ENCODE results near the gene TRHDE.

The TRHDE gene

DNA sequence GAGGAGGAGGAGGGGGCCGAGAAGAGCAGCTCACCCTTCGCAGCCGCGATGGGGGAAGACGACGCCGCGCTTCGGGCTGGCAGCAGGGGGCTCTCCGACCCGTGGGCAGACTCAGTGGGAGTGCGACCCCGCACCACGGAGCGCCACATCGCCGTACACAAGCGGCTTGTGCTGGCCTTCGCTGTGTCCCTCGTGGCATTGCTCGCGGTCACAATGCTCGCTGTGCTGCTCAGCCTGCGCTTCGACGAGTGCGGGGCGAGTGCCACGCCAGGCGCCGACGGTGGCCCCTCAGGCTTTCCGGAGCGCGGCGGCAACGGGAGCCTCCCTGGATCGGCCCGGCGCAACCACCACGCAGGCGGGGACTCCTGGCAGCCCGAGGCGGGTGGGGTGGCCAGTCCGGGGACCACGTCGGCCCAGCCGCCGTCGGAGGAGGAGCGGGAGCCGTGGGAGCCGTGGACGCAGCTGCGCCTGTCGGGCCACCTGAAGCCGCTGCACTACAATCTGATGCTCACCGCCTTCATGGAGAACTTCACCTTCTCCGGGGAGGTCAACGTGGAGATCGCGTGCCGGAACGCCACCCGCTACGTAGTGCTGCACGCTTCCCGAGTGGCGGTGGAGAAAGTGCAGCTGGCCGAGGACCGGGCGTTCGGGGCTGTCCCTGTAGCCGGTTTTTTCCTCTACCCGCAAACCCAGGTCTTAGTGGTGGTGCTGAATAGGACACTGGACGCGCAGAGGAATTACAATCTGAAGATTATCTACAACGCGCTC, 745 bp downstream of the TRHDE start:
- H3K4me1 ChIP-seq (ENCODE audit: low read length), result no peaks in the 10 kb centered on the region
- H2AFZ ChIP-seq (ENCODE audit: low read depth, low read length), result no peak overlapping the region
- H3K9me3 ChIP-seq (ENCODE audit: insufficient read depth, low read length), result no peaks in the 10 kb centered on the region
- H4K20me1 ChIP-seq (ENCODE audit: insufficient read depth, low read length), result no peaks in the 10 kb centered on the region
- H3K36me3 ChIP-seq (replicated peaks; ENCODE audit: low read depth, low read length), result no peaks in the 10 kb centered on the region
- H3K9ac ChIP-seq (ENCODE audit: low read length), result no peak overlapping the region
- H3K27me3 ChIP-seq (ENCODE audit: low read depth, low read length), result no peaks in the 10 kb centered on the region
- no peaks in the 10 kb centered on the region for H3K79me2 ChIP-seq (ENCODE audit: low read length)
- no peak overlapping the region for H3K4me3 ChIP-seq (ENCODE audit: low read length)
- H3K27ac ChIP-seq (ENCODE audit: low read length), result no peak overlapping the region
- H3K4me2 ChIP-seq (ENCODE audit: low read length), result no peak overlapping the region
- TF ChIP-seq, protein P1, sequence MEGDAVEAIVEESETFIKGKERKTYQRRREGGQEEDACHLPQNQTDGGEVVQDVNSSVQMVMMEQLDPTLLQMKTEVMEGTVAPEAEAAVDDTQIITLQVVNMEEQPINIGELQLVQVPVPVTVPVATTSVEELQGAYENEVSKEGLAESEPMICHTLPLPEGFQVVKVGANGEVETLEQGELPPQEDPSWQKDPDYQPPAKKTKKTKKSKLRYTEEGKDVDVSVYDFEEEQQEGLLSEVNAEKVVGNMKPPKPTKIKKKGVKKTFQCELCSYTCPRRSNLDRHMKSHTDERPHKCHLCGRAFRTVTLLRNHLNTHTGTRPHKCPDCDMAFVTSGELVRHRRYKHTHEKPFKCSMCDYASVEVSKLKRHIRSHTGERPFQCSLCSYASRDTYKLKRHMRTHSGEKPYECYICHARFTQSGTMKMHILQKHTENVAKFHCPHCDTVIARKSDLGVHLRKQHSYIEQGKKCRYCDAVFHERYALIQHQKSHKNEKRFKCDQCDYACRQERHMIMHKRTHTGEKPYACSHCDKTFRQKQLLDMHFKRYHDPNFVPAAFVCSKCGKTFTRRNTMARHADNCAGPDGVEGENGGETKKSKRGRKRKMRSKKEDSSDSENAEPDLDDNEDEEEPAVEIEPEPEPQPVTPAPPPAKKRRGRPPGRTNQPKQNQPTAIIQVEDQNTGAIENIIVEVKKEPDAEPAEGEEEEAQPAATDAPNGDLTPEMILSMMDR (IDR thresholded peaks at IDR 0.05; ENCODE audit: low read depth, low read length), result no peak
- no peak for TF ChIP-seq EZH2phosphoT487 (IDR thresholded peaks at IDR 0.05; ENCODE audit: low read depth)

DNA sequence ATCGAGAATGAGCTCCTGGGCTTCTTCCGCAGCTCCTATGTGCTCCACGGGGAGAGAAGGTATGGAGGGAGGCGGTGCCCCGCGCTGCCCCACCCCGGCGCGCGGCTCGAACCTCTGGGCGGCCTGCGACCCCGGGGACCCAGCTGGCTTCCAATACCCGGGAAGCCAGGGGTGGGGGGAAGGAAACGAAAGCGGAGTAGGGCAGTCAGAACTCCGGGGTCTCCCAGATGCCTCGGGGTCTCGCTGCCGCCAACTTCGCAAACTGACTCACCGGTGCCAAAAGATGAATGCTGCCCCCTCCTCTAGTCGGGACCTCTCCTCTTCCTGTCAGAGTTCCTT, 1.3 kb downstream of the TRHDE start:
- Histone ChIP-seq H3K4me3 (ENCODE audit: low read length) (no peak overlapping the region), H3K4me2 (ENCODE audit: low read length) (no peak overlapping the region), H3K9ac (ENCODE audit: low read length) (no peak overlapping the region), H3K79me2 (ENCODE audit: low read length) (no peaks in the 10 kb centered on the region), H3K4me1 (ENCODE audit: low read length) (no peaks in the 10 kb centered on the region), H3K36me3 (replicated peaks; ENCODE audit: low read depth, low read length) (no peaks in the 10 kb centered on the region), H3K9me3 (ENCODE audit: insufficient read depth, low read length) (no peaks in the 10 kb centered on the region), H2AFZ (ENCODE audit: low read depth, low read length) (no peak overlapping the region), H3K27me3 (ENCODE audit: low read depth, low read length) (no peaks in the 10 kb centered on the region), H3K27ac (ENCODE audit: low read length) (no peak overlapping the region), H4K20me1 (ENCODE audit: insufficient read depth, low read length) (no peaks in the 10 kb centered on the region)
- no peak for TF ChIP-seq EZH2phosphoT487 (IDR thresholded peaks at IDR 0.05; ENCODE audit: low read depth)
- TF ChIP-seq, protein P1 (IDR thresholded peaks at IDR 0.05; ENCODE audit: low read depth, low read length), result no peak

DNA sequence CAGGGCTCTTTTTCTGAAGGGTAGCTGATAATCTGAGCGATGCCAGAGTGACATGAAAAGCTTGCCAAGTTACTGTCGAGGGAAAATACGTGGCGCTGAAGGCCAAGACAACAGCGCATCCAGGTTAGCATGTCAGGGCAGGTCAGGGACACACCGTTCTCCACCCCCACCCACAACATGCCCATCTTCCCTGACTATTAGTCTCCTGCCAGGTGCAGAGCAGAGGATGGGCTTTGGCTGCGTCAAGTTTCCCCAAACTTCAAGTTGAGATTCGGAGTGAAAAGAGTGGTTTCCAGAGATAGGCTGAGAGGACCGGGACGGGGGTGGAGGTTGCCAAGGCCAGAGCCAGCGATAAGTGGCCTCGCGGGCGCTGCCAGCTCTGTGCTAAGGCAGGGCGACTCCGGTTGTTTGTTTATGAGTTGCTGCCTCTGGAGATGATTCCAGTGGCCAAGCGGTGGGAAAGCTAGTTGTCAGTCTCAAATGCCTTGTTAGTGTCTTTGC, 1.7 kb downstream of the TRHDE start:
- Histone ChIP-seq H3K9me3 (ENCODE audit: insufficient read depth, low read length) (no peaks in the 10 kb centered on the region), H3K4me3 (ENCODE audit: low read length) (no peak overlapping the region), H3K27ac (ENCODE audit: low read length) (no peak overlapping the region), H3K4me1 (ENCODE audit: low read length) (no peaks in the 10 kb centered on the region), H3K79me2 (ENCODE audit: low read length) (no peaks in the 10 kb centered on the region), H3K4me2 (ENCODE audit: low read length) (no peak overlapping the region), H3K27me3 (ENCODE audit: low read depth, low read length) (no peaks in the 10 kb centered on the region), H2AFZ (ENCODE audit: low read depth, low read length) (no peak overlapping the region), H4K20me1 (ENCODE audit: insufficient read depth, low read length) (no peaks in the 10 kb centered on the region), H3K9ac (ENCODE audit: low read length) (no peak overlapping the region), H3K36me3 (replicated peaks; ENCODE audit: low read depth, low read length) (no peaks in the 10 kb centered on the region)
- TF ChIP-seq EZH2phosphoT487 (IDR thresholded peaks at IDR 0.05; ENCODE audit: low read depth), result no peak

DNA sequence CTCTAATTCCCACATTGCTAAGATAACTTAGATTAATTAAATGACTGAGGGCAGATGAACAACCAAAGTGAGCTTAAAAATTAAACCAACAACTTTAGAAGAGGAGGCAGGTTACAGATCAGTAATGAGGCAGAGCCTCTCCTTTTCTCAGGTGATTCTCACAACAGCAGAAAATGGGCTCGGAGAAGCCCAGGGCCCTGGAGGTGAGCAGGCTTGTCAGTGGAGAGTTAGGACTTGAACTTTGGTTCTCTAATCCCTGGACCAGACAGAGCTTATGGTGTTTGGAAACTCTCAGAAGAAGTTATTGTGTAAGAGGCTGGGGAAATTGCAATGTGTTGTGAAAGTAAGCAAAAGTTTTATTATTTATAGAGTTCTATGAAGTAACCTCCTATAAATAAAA, 2.8 kb downstream of the TRHDE start:
- no peak overlapping the region for H3K27ac ChIP-seq (ENCODE audit: low read length)
- no peaks in the 10 kb centered on the region for H3K36me3 ChIP-seq (replicated peaks; ENCODE audit: low read depth, low read length)
- no peaks in the 10 kb centered on the region for H3K79me2 ChIP-seq (ENCODE audit: low read length)
- H4K20me1 ChIP-seq (ENCODE audit: insufficient read depth, low read length), result no peaks in the 10 kb centered on the region
- no peaks in the 10 kb centered on the region for H3K4me1 ChIP-seq (ENCODE audit: low read length)
- no peak overlapping the region for H2AFZ ChIP-seq (ENCODE audit: low read depth, low read length)
- no peak for TF ChIP-seq EZH2phosphoT487 (IDR thresholded peaks at IDR 0.05; ENCODE audit: low read depth)
- TF ChIP-seq, protein P1 (IDR thresholded peaks at IDR 0.05; ENCODE audit: low read depth, low read length), result no peak
- H3K9ac ChIP-seq (ENCODE audit: low read length), result no peak overlapping the region
- H3K4me2 ChIP-seq (ENCODE audit: low read length), result no peak overlapping the region
- no peaks in the 10 kb centered on the region for H3K27me3 ChIP-seq (ENCODE audit: low read depth, low read length)
- H3K4me3 ChIP-seq (ENCODE audit: low read length), result no peak overlapping the region
- no peaks in the 10 kb centered on the region for H3K9me3 ChIP-seq (ENCODE audit: insufficient read depth, low read length)
